Measurements from ENCODE around the gene OR2T8. TPM values are rescaled to one million over a fixed set of nuclear protein-coding genes. Genes with fewer than 3 reads are reported as not detected.

The OR2T8 gene
- total and polyA plus RNA-seq, 10 donors: 0.06 TPM; not detected in 9

GRCh38 chr1:247895976-247896375, 24.1 kb upstream of the OR2T8 start:
- intact Hi-C loops (cut with DNase I; ENCODE audit: low total_unique reads): no loop called here
- Histone ChIP-seq H3K36me3 (peaks cover 0 to 10% (median 0%) of the 10 kb centered on the region in 6 donors), H3K27ac (no peak overlapping the region), H3K27me3 (replicated peaks in 1 of 7) (no peaks in the 10 kb centered on the region), H3K9me3 (peaks cover 0 to 42% (median 0%) of the 10 kb centered on the region in 8 donors), H3K4me1 (no peaks in the 10 kb centered on the region), H3K4me3 (no peak overlapping the region)
- no peak for DNase-seq
- WGBS, 5 donors: 86 to 91% (median 88%) methylated on average over 13 to 14 of the region's 14 CpGs
- TF ChIP-seq POLR2A (IDR thresholded peaks at IDR 0.05) (no peak), POLR2AphosphoS5 (IDR thresholded peaks at IDR 0.05) (no peak)
- TF ChIP-seq, protein P1, sequence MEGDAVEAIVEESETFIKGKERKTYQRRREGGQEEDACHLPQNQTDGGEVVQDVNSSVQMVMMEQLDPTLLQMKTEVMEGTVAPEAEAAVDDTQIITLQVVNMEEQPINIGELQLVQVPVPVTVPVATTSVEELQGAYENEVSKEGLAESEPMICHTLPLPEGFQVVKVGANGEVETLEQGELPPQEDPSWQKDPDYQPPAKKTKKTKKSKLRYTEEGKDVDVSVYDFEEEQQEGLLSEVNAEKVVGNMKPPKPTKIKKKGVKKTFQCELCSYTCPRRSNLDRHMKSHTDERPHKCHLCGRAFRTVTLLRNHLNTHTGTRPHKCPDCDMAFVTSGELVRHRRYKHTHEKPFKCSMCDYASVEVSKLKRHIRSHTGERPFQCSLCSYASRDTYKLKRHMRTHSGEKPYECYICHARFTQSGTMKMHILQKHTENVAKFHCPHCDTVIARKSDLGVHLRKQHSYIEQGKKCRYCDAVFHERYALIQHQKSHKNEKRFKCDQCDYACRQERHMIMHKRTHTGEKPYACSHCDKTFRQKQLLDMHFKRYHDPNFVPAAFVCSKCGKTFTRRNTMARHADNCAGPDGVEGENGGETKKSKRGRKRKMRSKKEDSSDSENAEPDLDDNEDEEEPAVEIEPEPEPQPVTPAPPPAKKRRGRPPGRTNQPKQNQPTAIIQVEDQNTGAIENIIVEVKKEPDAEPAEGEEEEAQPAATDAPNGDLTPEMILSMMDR (IDR thresholded peaks at IDR 0.05 in 8 of 11, conservative IDR thresholded peaks at IDR 0.05 in 3 of 11): no peak

GRCh38 chr1:247904122-247904521, 15.9 kb upstream of the OR2T8 start:
- Histone ChIP-seq H3K9me3 (peaks cover 0 to 23% (median 7%) of the 10 kb centered on the region in 8 donors), H3K27me3 (replicated peaks in 1 of 7) (no peaks in the 10 kb centered on the region), H3K27ac (no peak overlapping the region), H3K4me3 (no peak overlapping the region), H3K4me1 (peaks cover 0 to 19% (median 3%) of the 10 kb centered on the region in 6 donors), H3K36me3 (no peaks in the 10 kb centered on the region)
- WGBS, 5 donors: 79 to 86% (median 83%) methylated on average over 6 of the region's 6 CpGs
- intact Hi-C loops (cut with DNase I; ENCODE audit: low total_unique reads): no loop called here
- no peak for DNase-seq
- TF ChIP-seq POLR2AphosphoS5 (IDR thresholded peaks at IDR 0.05) (no peak), POLR2A (IDR thresholded peaks at IDR 0.05) (no peak)
- TF ChIP-seq, protein P1 (IDR thresholded peaks at IDR 0.05 in 8 of 11, conservative IDR thresholded peaks at IDR 0.05 in 3 of 11): no peak

GRCh38 chr1:247905181-247905580, 14.9 kb upstream of the OR2T8 start:
- TF ChIP-seq, protein P1 (IDR thresholded peaks at IDR 0.05 in 8 of 11, conservative IDR thresholded peaks at IDR 0.05 in 3 of 11): no peak
- TF ChIP-seq POLR2AphosphoS5 (IDR thresholded peaks at IDR 0.05) (no peak), POLR2A (IDR thresholded peaks at IDR 0.05) (no peak)
- no peak overlapping the region for H3K4me3 ChIP-seq
- peaks cover 0 to 19% (median 3%) of the 10 kb centered on the region in 6 donors for H3K4me1 ChIP-seq
- no peaks in the 10 kb centered on the region for H3K36me3 ChIP-seq
- H3K9me3 ChIP-seq: peaks cover 0 to 16% (median 7%) of the 10 kb centered on the region in 8 donors
- no peak overlapping the region for H3K27ac ChIP-seq
- DNase-seq: no peak
- 80 to 89% (median 84%) methylated on average over 13 of the region's 13 CpGs for WGBS, 5 donors
- intact Hi-C loops (cut with DNase I; ENCODE audit: low total_unique reads): no loop called here
- H3K27me3 ChIP-seq (replicated peaks in 1 of 7): no peaks in the 10 kb centered on the region

DNA sequence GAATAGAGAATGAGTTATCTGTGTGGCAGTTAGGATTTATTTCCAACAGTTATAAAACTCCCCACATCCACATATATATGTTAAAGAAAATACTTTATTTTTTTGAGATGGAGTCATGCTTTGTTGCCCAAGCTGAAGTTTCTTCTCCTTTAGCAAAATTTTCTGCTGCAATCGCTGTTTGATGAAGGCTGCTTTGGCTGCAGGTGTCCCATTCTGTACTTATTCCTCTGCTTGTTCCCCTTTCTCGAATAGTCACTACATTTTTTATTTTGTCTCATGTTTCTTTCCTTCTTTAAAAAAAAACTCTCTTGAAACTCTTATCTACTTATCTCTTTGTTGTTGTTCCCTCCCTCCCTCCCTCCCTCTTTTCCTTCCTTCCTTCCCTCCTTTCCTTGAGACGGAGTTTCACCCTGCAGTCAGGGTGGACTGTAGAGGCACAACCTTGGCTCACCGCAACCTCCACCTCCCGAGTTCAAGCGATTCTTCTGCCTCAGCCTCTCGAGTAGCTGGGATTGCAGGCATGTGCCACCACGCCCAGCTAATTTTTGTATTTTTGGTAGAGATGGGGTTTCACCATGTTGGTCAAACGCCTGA, 14.0 kb upstream of the OR2T8 start:
- peaks cover 0 to 19% (median 3%) of the 10 kb centered on the region in 6 donors for H3K4me1 ChIP-seq
- peaks cover 0 to 15% (median 7%) of the 10 kb centered on the region in 8 donors for H3K9me3 ChIP-seq
- H3K36me3 ChIP-seq: no peaks in the 10 kb centered on the region
- TF ChIP-seq POLR2A (IDR thresholded peaks at IDR 0.05): no peak
- TF ChIP-seq, protein P1 (IDR thresholded peaks at IDR 0.05 in 8 of 11, conservative IDR thresholded peaks at IDR 0.05 in 3 of 11): no peak
- no peak for TF ChIP-seq POLR2AphosphoS5 (IDR thresholded peaks at IDR 0.05)
- WGBS, 5 donors: 15 to 28% (median 17%) methylated on average over 9 of the region's 9 CpGs
- peak overlapping the region; percentile 32 to 82 (median 69) for H3K27ac ChIP-seq
- H3K4me3 ChIP-seq: peak overlapping the region; percentile 15 to 68 (median 28)
- intact Hi-C loops (cut with DNase I; ENCODE audit: low total_unique reads): no loop called here
- no peaks in the 10 kb centered on the region for H3K27me3 ChIP-seq (replicated peaks in 1 of 7)
- no peak for DNase-seq

Measured in spleen (tissue), 11 donors.